GM19328 (cell line): Measurements from ENCODE around the gene SPON1.
"Not testable (repeated sequence)": the region's sequence is repeated elsewhere in the genome, so short reads cannot be mapped to it uniquely, and the experiment has no call there.

Experiments used
- ATAC-seq: cut with Tn5 transposase; IDR thresholded peaks from one replicate; pipeline ENCODE4 v1.9.1; 2021; ENCODE audit warnings: mild to moderate bottlenecking, moderate library complexity; ENCODE audit not compliant: unreplicated experiment

SPON1 gene

GRCh38 chr11:14029971-14030920 is 67.7 kb downstream of the SPON1 start:
- no peak for ATAC-seq

GRCh38 chr11:14035526-14035925 is 73.0 kb downstream of the SPON1 start:
- ATAC-seq, result not testable (repeated sequence)

- no peak for ATAC-seq
These were observed 73.9 kb downstream of the SPON1 start for GRCh38 chr11:14036469-14036868.

- no peak for ATAC-seq
These were observed 78.5 kb downstream of the SPON1 start for GRCh38 chr11:14041040-14041439.

GRCh38 chr11:14041565-14041964 is 79.0 kb downstream of the SPON1 start:
- no peak for ATAC-seq

- no peak for ATAC-seq
These were observed 80.4 kb downstream of the SPON1 start for GRCh38 chr11:14042686-14043465.

- ATAC-seq, result no peak
These were observed 82.4 kb downstream of the SPON1 start for GRCh38 chr11:14044916-14045315.

GRCh38 chr11:14045417-14045816 is 82.9 kb downstream of the SPON1 start:
- no peak for ATAC-seq

- ATAC-seq, result no peak
These were observed 89.7 kb downstream of the SPON1 start for GRCh38 chr11:14052198-14052597.

GRCh38 chr11:14054116-14055107 is 91.9 kb downstream of the SPON1 start:
- ATAC-seq, result no peak

GRCh38 chr11:14055936-14056335 is 93.4 kb downstream of the SPON1 start:
- ATAC-seq, result no peak

GRCh38 chr11:14058061-14058460 is 95.5 kb downstream of the SPON1 start:
- no peak for ATAC-seq

GRCh38 chr11:14059491-14059890 is 97.0 kb downstream of the SPON1 start:
- ATAC-seq, result no peak

GRCh38 chr11:14061721-14062120 is 99.2 kb downstream of the SPON1 start:
- ATAC-seq, result no peak

- no peak for ATAC-seq
These were observed 102.6 kb downstream of the SPON1 start for GRCh38 chr11:14065141-14065540.

- ATAC-seq, result no peak
These were observed 103.2 kb downstream of the SPON1 start for GRCh38 chr11:14065681-14066080.

- no peak for ATAC-seq
These were observed 105.2 kb downstream of the SPON1 start for GRCh38 chr11:14067686-14068085.

GRCh38 chr11:14070896-14071295 is 108.4 kb downstream of the SPON1 start:
- ATAC-seq, result no peak

- no peak for ATAC-seq
These were observed 111.4 kb downstream of the SPON1 start for GRCh38 chr11:14073849-14074476.
